ENCODE results near the gene CEP170. TPM values are rescaled to one million over a fixed set of nuclear protein-coding genes. Genes with fewer than 3 reads are reported as not detected.
A peak's percentile ranks its signal among the peaks of the same experiment; 100 is the strongest.

Gene CEP170
- total RNA-seq, 1 donor from 2014 or later: 39.3 TPM

DNA sequence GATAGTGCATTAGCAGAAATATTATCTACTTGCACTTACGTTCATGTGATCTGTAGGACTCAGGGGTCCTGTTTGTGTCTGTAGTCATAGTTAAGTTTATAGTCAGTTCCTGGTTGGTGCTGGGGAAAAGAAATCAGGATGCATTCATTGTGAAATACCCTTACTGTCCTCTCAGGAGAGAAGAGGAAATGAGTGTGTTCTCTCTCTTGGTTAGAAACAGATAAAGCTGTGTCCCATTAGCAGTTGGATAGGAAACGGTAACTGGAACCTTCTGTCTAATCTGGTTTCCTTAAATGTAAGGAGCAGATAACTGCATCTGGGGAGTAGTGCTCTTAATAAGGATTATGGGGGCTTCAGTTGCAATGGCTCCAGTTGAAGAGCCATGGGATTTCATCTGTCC lies 9.6 kb upstream of the CEP170 start:
- TF ChIP-seq, protein P1, sequence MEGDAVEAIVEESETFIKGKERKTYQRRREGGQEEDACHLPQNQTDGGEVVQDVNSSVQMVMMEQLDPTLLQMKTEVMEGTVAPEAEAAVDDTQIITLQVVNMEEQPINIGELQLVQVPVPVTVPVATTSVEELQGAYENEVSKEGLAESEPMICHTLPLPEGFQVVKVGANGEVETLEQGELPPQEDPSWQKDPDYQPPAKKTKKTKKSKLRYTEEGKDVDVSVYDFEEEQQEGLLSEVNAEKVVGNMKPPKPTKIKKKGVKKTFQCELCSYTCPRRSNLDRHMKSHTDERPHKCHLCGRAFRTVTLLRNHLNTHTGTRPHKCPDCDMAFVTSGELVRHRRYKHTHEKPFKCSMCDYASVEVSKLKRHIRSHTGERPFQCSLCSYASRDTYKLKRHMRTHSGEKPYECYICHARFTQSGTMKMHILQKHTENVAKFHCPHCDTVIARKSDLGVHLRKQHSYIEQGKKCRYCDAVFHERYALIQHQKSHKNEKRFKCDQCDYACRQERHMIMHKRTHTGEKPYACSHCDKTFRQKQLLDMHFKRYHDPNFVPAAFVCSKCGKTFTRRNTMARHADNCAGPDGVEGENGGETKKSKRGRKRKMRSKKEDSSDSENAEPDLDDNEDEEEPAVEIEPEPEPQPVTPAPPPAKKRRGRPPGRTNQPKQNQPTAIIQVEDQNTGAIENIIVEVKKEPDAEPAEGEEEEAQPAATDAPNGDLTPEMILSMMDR (IDR thresholded peaks at IDR 0.05): no peak
- no peak for TF ChIP-seq POLR2A (IDR thresholded peaks at IDR 0.05)
- TF ChIP-seq POLR2AphosphoS5 (IDR thresholded peaks at IDR 0.05; ENCODE audit: insufficient read depth in 1 of 2, low read depth in 1 of 2): no peak
- H3K27me3 ChIP-seq: no peaks in the 10 kb centered on the region
- H3K27ac ChIP-seq: no peak overlapping the region
- DNase-seq (ENCODE audit: extremely low spot score in 2 of 2): no peak
- no peaks in the 10 kb centered on the region for H3K9me3 ChIP-seq
- peaks cover 25% of the 10 kb centered on the region for H3K4me1 ChIP-seq
- intact Hi-C loops (cut with DNase I): loop anchor here (10.0 kb wide), 1 partner anchor 1570 kb away; the partner anchor contains the start of gene COX20
- H3K36me3 ChIP-seq: no peaks in the 10 kb centered on the region
- H3K4me3 ChIP-seq: no peak overlapping the region

DNA sequence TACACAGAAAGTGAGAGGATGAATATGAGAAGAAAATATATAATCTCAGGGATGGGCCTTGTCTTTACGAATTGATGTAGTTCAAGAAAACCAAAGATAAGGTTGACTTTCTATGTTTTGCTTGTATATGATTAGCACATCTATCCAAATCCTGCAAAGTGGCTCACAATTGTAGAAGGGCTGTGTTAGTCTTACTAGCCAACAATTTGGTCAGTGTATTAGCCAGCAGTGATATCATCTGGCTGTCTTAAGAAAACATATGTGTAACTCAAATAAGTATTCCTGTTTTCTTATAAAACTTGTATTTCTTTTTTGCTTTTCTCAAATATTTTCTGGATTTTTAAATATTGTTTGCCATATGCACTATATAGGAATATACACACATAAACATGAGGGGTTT lies 6.3 kb upstream of the CEP170 start:
- no peaks in the 10 kb centered on the region for H3K36me3 ChIP-seq
- no peak for DNase-seq (ENCODE audit: extremely low spot score in 2 of 2)
- TF ChIP-seq POLR2AphosphoS5 (IDR thresholded peaks at IDR 0.05; ENCODE audit: insufficient read depth in 1 of 2, low read depth in 1 of 2) (no peak), POLR2A (IDR thresholded peaks at IDR 0.05) (no peak)
- TF ChIP-seq, protein P1 (IDR thresholded peaks at IDR 0.05): no peak
- H3K27me3 ChIP-seq: no peaks in the 10 kb centered on the region
- H3K4me3 ChIP-seq: no peak overlapping the region
- intact Hi-C loops (cut with DNase I): loop anchor here (10.0 kb wide), 1 partner anchor 1573 kb away; the partner anchor contains the start of gene COX20
- no peak overlapping the region for H3K27ac ChIP-seq
- no peaks in the 10 kb centered on the region for H3K9me3 ChIP-seq
- peaks cover 20% of the 10 kb centered on the region for H3K4me1 ChIP-seq

DNA sequence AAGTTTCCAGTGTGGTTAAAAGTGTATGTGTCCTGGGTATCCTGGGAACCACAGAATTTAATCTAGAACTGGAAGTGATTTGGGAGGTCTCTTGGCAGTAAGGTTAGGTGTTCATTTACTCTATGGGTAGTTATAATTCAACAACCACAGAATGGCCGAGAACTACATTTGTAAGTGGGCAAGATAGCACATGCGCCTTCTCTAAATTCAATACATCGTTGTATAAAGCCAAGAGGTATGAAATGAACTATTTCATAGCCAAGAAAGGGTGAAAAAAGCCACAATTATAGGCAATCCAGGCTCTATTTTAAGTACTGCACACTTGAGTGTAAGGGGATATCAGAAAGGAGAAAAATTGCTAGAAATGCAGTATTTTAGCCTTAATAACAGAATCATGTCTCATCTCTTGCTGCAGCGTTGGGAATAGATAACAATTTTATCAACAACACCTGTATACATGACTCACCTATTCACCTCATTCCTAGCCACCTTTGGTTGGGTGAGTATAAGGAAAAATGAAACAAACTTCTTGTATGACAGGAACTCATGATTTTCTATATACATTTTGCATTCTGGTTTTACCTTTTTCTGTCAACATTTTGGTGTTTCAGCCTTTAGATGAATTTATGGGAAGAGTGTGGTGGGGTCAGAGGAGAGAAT lies 5.3 kb upstream of the CEP170 start:
- H3K27me3 ChIP-seq: no peaks in the 10 kb centered on the region
- DNase-seq (ENCODE audit: extremely low spot score in 2 of 2): no peak
- no peak overlapping the region for H3K27ac ChIP-seq
- no peaks in the 10 kb centered on the region for H3K36me3 ChIP-seq
- no peak overlapping the region for H3K4me3 ChIP-seq
- peaks cover 23% of the 10 kb centered on the region for H3K4me1 ChIP-seq
- intact Hi-C loops (cut with DNase I): loop anchor here (10.0 kb wide), 1 partner anchor 1574 kb away; the partner anchor contains the start of gene COX20
- TF ChIP-seq POLR2A (IDR thresholded peaks at IDR 0.05): no peak
- TF ChIP-seq POLR2AphosphoS5 (IDR thresholded peaks at IDR 0.05; ENCODE audit: insufficient read depth in 1 of 2, low read depth in 1 of 2): no peak
- TF ChIP-seq, protein P1 (IDR thresholded peaks at IDR 0.05): no peak
- no peaks in the 10 kb centered on the region for H3K9me3 ChIP-seq

DNA sequence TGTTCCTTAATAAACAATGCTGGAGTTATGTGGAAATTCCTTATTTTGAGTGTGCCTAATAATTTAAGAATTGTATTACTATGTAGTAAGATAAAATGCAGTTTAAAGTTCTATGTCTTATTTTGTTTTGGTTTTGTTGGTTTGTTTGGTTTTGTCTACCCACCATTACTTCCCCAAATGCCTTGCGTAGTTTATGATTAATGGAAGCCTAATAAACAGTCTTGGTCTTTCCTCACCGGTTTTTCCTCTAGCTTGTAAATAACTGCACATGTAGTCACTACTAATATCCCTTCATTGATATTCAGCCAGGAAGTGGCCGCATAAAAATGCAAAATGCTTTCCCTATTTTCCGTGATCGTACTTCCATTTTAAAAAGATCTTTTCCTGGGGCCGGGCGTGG lies 3.6 kb upstream of the CEP170 start:
- TF ChIP-seq POLR2AphosphoS5 (IDR thresholded peaks at IDR 0.05; ENCODE audit: insufficient read depth in 1 of 2, low read depth in 1 of 2) (no peak), POLR2A (IDR thresholded peaks at IDR 0.05) (no peak)
- TF ChIP-seq, protein P1 (IDR thresholded peaks at IDR 0.05): no peak
- no peaks in the 10 kb centered on the region for H3K27me3 ChIP-seq
- peaks cover 21% of the 10 kb centered on the region for H3K4me1 ChIP-seq
- no peak for DNase-seq (ENCODE audit: extremely low spot score in 2 of 2)
- no peak overlapping the region for H3K4me3 ChIP-seq
- intact Hi-C loops (cut with DNase I): no loop called here
- H3K9me3 ChIP-seq: no peaks in the 10 kb centered on the region
- no peaks in the 10 kb centered on the region for H3K36me3 ChIP-seq
- H3K27ac ChIP-seq: no peak overlapping the region

DNA sequence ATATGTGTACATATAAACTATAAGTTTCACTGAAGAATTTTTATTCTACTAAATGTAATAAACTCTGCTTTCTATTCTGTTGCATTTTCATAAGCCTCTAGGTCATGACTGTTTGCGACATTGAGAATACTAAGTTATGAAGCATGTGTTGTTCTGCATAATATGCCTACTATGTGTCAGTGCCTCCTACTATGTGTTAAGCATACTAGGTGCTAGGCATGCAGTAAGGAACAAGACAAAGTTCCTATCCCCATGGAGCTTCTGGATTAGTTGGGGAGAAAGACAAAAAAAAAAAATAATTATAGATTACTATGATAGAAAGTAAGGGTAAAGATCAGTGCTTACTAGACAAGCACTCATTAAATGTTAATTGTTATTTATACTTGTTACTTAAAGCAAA lies 2.1 kb upstream of the CEP170 start:
- intact Hi-C loops (cut with DNase I): no loop called here
- Histone ChIP-seq H3K4me1 (peaks cover 27% of the 10 kb centered on the region), H3K4me3 (peak overlapping the region; percentile 51 to 83), H3K36me3 (no peaks in the 10 kb centered on the region), H3K9me3 (no peaks in the 10 kb centered on the region), H3K27ac (no peak overlapping the region), H3K27me3 (no peaks in the 10 kb centered on the region)
- TF ChIP-seq, protein P1 (IDR thresholded peaks at IDR 0.05): no peak
- no peak for TF ChIP-seq POLR2AphosphoS5 (IDR thresholded peaks at IDR 0.05; ENCODE audit: insufficient read depth in 1 of 2, low read depth in 1 of 2)
- TF ChIP-seq POLR2A (IDR thresholded peaks at IDR 0.05): no peak
- no peak for DNase-seq (ENCODE audit: extremely low spot score in 2 of 2)
